HG03354 (cell line): ENCODE results near the gene SEH1L.
A peak's percentile ranks its signal among the peaks of the same experiment; 100 is the strongest.
"Not testable (repeated sequence)": the region's sequence is repeated elsewhere in the genome, so short reads cannot be mapped to it uniquely, and the experiment has no call there.

ENCODE experiments used
- ATAC-seq: cut with Tn5 transposase; IDR thresholded peaks from one replicate; pipeline ENCODE4 v1.9.1; 2021; ENCODE audit warnings: mild to moderate bottlenecking; ENCODE audit not compliant: unreplicated experiment, poor library complexity, severe bottlenecking

SEH1L gene, protein sequence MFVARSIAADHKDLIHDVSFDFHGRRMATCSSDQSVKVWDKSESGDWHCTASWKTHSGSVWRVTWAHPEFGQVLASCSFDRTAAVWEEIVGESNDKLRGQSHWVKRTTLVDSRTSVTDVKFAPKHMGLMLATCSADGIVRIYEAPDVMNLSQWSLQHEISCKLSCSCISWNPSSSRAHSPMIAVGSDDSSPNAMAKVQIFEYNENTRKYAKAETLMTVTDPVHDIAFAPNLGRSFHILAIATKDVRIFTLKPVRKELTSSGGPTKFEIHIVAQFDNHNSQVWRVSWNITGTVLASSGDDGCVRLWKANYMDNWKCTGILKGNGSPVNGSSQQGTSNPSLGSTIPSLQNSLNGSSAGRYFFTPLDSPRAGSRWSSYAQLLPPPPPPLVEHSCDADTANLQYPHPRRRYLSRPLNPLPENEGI

DNA sequence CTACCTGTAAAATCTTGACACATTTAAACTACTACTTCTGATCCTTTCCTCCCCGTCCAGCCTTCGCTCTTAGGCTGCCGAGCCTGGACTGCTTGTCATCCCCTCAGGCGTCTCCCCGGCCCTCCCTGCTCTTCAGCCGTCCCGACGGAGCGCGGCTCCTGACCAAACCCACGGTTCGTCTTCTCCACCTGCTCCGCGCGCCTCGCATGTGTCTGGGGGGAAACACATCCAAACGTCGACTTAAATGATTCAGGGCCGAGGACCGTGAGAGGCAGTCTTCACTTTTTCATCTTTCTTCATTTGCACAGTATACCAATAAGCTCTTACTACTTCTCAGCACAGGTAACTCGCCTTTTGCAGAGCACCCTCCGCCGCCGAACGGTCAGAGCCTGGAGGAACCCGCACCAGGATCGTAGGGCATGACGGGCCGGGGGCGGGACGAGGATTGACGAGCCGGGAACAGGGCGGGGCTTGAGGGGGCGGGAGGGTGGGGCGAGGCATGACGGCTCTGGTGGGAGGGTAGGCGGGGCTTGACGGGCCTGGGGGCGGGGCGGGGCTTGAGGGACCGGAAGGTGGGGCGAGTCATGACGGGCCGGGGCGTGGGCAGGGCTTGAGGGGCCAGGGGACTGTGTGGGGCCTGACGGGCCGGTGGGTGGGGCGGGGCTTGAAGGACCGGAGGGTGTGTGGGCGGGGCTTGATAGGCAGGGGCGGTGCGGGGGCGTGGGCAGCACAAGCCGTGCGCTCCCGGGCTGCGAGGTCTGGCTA is at the start of gene SEH1L:
Gene SEH1L, plus strand, starts transcription at position 727 of the 765 bp plus-strand sequence. CDS start 111 bp downstream, outside the sequence.
- peak; percentile 81 for ATAC-seq

DNA sequence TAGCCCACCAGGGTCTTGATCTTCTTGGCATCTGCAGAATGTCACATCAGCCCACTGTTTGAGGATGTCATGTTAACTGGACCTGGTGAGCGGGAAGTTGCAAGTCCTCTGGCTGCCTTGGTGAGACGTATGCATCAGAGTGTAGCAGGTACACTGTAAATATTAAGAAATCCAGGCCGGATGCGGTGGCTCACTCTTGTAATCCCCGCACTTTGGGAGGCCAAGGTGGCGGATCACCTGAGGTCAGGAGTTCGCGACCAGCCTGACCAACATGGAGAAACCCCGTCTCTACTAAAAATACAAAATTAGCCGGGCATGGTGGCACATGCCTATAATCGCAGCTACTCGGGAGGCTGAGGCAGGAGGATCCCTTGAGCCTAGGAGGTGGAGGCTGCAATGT is 46.6 kb upstream of the SEH1L start:
- not testable (repeated sequence) for ATAC-seq

DNA sequence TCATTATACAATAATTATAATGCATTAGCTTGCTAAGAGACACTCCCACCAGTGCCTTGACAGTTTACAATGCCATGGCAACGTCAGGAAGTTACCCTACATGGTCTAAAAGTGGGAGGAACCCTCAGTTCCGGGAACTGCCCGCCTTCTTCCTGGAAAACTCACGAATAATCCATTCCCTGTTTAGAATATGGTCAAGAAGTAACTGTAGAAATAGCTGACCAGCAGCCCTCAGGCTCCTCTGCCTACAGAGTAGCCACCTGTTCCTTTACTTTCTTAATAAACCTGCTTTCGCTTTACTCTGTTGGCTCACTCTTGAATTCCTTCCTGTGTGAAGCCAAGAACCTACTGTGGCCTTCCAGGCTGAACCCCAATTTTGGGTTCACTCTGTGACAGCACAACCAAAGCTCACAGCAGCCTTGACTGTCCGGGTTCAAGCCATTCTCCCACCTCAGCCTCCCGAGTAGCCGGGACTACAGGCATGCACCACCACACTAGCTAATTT is 43.7 kb upstream of the SEH1L start:
- no peak for ATAC-seq

DNA sequence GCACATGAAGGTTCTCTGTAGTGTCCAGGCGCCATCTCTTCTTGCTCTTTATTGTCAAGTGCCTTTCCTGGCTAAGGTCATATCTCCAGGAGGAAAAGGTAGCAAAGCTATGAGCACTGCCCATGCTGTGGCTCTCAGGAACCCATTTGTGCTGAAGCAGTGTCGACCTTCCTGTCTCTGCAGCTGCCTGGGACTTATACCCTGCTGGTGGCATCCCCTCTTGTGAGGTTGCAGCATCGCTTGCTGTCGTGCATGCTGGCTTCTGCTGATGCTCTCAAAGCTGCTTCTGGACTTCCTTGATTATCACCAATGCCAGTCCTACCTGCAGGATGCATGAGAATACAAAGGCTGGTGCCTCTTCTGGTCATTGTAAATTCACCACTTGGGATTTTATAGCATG is 41.7 kb upstream of the SEH1L start:
- no peak for ATAC-seq

DNA sequence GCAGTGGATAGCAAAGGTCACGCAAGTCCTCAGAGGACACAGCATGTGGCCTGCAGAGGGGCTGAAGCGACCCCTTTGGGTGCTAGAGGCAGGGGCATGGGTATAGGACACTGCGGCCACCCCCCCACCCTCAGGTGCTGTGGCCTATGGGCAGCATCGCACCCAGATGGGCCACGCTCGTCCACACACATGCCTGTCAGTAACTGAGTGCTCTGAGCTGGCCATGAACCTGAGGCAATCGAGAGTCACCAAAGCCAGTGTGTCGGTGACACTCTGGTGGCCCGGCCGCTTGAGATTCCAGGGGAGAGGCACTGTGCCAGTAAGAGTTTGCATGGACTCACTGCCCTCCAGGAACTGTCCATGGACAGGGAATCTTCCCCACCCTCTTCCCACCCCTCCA is 41.0 kb upstream of the SEH1L start:
- ATAC-seq = no peak

DNA sequence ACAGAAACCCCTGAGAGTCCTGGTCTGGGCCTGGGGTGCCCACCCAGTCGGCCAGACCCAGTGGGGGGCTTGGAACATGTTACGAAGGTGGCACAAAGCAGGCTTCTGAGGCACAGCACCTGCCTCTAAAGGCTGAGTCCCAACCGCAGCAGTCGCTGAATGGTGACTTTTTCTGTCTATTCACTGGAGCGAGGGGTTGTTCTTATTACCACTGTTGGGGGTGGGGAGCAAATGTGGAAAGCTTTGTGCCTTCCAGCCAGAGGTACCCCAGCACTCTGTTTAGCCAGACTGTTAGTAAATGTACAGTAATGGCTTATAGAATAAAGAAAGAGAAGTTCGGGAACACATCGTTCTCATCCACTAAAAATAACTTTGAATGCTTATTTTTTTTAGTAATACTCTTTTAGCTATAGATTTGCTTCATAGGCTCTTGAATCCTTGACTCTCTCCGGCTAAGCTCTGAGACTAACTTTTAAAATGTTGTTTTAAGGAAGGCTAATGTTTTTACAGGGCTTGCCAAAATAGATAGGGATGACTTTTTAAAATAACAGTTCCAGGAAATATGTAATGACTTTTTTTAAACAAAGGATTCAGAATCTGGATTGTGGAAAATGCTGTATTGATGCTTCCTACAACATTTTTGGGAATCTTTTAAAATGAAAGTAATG is 40.4 kb upstream of the SEH1L start:
- no peak for ATAC-seq

DNA sequence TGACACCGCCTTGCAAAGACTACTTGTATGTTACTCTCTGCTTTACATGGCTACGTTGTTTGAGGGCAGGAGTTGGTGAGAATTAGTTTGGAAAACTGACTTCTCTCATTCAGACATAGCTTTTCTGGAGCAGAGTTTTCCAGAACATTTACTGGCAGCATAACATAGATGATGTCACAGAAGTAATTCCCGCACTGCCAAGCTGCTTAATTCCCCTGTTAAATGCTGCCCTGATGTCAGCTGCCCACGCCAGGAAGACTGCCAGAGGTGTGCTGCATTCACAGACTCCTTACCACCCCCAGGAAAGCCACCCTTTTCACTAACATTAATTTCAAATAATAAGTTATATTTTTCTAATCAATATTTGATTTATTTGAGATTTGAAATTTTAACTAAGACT is 39.1 kb upstream of the SEH1L start:
- no peak for ATAC-seq

DNA sequence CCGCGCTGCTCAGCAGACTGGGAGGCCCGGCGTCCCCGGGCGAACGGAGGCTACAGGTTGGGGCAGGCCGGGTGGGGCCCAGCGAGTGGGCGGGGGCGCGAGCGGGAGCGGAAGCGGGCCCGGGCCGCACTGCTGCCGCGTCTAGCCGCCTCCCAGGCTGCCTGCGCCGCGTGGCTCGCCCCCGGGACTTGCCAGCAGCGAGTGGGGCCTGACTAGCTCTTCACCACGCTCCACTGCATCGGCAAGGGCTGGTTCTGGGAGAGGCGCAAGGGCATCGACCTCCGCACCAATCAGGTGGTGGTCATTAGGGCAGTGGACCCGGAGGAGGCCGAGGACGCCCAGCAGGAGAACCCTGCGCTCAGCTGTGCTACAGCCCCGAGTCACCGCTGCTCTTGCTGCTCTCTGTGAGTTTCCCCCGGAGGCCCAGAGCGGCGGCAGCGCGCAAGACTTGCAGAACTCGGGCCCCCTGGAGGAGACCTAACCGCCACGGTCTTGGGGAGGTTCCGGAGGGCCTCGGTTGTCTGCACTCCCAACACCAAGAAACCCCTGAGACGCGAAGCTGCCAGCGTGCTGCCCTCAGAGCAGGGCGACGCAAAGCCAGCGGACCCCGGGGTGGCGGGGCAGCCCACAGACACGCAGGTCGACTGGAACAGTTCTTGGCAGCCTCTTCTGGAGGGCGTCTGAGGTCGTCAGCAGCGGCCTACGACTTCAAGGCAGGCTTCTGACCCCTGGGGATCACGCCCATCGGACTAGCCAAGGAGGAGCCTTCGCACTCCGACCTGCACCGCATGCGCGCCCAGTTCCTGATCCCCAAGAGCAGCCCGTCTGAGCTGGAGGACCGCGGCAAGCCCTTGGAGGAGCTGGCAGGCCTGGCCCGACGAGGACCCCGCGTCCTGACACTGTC is 36.5 kb upstream of the SEH1L start:
- no peak for ATAC-seq

DNA sequence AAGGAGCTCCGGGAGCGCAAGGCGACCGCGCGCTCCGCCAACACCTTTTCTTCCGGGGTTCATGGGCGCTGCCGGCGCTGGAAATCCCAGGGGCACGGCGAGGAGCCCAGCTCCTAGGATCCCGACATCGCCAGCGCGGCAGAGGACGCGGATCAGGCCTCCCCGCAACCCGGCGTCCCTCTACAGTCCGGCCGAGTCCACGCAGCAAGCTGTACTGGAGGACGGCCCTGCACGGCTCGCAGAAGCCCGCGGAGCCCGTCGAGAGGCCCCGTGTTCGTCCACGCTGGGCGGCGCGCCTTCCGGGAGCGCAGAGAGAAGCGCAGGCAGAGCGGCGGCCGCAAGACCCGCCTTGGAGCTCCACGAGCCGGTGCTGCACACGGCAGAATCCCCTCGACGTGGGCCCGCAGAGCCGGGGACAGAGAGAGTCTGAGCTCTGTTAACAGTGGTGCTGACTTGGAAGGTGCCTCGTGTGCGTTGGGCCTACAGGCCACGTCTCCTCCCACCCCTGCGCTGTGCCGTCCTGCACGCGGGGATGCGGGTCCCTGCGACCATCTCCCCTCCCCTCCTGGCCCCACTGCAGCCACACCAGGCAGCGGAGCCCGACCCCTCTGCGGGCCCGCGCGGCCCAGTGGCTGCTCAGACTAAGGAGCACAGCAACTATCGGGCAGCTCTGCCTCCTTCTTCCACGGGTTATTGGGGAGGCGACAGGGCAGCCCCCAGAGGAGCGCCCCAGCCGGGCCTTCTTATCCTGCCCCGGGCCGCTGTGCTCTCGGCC is 35.7 kb upstream of the SEH1L start:
- no peak for ATAC-seq

DNA sequence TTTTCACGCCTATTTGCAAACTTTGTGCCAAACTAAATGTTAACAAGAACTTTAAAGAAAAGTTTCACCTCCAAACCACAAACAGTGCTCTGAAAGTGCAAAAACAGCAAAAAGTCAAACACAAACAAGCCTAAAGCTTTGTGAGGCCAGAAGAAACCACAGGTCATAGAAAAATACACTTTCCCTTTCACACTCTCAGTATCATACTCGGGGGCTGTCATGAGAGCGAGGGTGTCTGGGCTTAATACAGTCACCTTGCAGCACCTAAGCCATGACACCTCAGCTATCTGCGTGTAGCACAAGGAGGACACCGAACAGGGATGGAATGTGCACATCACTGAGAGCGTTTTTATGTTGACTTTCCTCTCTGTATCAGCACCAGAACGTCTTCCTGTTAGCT is 26.6 kb upstream of the SEH1L start:
- ATAC-seq = no peak

DNA sequence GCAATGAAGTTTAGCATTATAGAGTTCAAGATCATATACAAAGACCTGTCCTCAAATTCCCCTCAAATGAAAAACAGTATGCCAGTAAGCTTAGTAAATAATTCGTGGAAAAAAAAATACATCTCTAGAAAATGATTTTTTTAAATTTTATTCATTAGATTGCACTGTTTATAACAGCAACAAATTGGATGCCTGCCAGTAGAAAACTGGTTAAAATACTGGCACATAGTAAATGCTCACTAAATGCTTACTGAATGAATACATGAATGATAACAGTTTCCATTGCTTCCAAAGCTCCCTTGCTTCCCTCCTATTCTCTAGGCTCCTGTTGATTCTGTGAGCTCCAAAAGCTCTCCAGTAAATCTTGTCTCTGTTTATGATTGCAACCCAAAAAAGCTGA is 25.5 kb upstream of the SEH1L start:
- ATAC-seq = no peak

DNA sequence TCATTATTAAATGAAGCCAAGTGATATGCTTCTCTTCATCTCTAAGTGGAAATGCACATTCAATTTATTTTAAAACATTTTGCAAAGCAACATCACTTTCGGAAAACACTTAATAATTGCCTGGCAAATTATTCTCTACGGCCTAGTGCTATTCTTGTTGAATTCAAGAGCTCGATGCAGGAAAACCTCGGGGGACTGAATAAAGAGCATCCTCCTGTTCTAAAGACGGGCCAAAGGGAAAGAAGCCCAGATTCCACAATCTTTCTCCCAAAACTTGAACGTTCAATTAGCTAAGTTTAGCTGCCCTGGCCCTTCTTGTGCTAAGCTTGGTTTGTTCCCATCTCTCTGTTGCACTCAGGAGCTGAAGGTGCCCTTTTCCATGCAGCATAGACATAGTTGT is 23.2 kb upstream of the SEH1L start:
- no peak for ATAC-seq

DNA sequence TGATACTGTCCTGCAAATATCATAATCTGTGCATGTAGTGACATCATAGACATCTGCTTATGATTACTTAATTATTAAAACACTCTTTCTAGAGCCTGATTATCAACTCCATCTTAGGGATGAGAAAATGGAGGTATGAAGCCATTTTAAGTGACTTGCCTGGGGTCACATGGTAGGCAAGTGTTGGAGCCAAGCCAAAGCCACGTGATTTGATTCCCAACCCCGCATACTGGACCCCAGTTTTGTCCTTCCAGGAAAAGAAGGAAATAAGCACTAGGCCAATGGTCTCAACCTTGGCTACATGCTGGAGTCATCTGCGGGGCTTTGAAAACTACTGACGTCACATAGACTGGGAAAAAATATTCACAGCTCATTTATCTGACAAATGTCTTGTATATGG is 19.6 kb upstream of the SEH1L start:
- ATAC-seq = no peak

DNA sequence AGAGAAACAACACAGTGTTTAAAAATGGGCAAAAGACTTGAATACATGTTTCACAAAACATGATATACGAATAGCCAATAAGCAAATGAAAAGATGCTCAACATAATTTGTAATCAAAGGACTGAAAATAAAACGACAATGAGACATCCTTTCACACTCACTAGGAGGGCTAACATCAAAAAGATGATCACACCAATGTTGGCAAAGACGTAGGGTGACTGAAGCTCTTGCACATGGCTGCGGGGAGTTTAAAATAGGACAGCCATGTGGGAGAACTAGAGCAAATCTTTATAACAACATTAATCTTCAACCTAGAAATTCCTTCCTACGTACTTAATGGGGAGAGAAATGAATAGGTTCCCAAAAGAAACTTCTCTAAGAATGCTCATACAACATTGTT is 19.2 kb upstream of the SEH1L start:
- no peak for ATAC-seq

DNA sequence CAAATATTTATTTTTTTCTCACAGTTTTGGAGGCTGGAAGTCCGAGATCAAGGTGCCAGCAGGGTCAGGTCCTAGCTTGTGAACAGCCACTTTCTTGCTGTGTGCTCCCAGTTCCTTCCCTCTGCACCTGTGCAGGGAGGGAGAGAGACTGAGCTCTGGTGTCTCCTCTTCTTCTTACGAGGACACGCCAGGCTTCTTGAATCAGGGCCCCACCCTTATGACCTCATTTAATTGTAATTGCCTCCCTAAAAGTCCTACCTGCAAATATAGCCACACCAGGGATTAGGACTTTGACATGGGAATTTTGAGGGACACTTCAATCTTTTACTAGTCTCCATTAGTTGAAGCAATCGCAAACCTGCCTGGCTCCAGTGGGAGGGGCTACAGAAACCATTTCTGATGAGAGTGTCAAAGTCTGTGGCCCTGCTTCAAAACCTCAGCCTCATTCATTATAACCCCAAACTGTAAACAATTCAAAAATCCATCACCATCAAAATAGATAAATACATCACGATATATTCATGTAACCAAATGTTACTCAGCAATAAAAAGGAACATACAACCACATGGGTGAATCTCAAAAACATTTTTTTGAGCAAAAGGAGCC is 18.2 kb upstream of the SEH1L start:
- ATAC-seq = no peak

DNA sequence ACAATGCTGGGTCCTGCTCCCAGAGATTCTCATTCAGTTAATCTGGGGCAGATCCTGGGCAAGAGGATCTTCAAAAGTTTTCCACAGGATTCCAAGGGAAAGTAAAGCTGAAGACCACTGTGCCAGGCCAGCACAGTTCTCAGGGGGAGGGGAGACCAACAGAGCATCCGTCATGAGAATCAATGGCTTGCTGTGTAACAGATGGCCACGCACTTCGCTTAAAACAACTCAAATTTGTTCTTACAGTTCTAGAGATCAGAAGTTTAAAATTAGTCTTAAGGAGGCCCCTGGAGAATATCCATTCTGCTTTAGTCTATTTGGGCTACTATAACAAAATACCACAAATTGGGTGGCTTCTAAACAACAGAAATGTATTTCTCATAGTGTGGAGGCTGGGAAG is 17.4 kb upstream of the SEH1L start:
- no peak for ATAC-seq

DNA sequence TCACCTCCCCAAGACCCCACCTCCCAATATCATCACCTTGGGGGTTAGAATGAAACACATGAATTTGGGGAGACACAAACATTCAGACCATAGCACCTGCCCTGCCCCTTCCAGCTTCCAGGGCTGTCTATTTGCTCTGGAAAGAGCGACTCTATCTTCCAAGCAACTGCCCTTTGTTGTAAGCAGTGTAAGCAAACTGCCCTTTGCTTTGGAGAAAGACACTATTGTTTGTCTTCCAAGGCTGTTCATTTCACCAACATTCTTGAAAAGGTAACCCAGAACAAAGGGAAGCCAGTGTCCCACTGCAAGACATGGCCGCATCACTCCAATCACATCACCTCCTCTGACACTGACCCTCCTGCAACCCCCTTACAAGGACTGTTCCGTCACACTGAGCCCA is 16.9 kb upstream of the SEH1L start:
- ATAC-seq = no peak

DNA sequence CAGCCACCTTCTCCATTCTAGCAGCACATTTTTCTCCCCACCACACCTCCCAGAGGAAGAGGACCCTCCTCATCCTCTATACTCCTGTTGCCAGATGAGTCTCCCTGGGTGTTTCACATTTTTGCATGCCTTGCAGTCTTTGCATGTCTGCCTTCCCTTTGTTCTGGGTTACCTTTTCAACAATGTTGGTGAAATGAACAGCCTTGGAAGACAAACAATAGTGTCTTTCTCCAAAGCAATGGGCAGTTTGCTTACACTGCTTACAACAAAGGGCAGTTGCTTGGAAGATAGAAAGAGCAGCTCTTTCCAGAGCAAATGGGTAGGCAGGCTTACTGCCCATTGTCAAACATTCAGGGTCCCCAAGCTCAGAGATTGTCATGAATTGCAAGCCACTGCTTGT is 14.5 kb upstream of the SEH1L start:
- ATAC-seq = no peak
